HEK293 (cell line): ENCODE results near the gene XKR8.
"Not testable (repeated sequence)": the region's sequence is repeated elsewhere in the genome, so short reads cannot be mapped to it uniquely, and the experiment has no call there.

Source experiments
- CTCF ChIP-seq: fragments of 450-650 bp; formaldehyde crosslinking; IDR thresholded peaks from 2 replicates; pipeline ENCODE4 v1.5.1; 2016; ENCODE audit warnings: missing biosample characterization, missing genetic modification characterization
- MZF1 ChIP-seq: fragments of 450-650 bp; formaldehyde crosslinking; IDR thresholded peaks from 2 replicates; pipeline ENCODE4 v1.5.1; 2017; ENCODE audit warnings: missing biosample characterization, missing genetic modification characterization, borderline replicate concordance
- PATZ1 ChIP-seq: fragments of 450-650 bp; formaldehyde crosslinking; IDR thresholded peaks from 2 replicates; pipeline ENCODE4 v1.5.1; 2016; ENCODE audit warnings: missing biosample characterization, missing genetic modification characterization
- SP3 ChIP-seq: fragments of 450-650 bp; formaldehyde crosslinking; IDR thresholded peaks from 2 replicates; pipeline ENCODE4 v1.5.1; 2016; ENCODE audit warnings: missing biosample characterization, missing genetic modification characterization
- YY1 ChIP-seq: fragments of 450-650 bp; formaldehyde crosslinking; IDR thresholded peaks from 2 replicates; pipeline ENCODE4 v1.5.1; 2018; ENCODE audit warnings: missing biosample characterization, missing genetic modification characterization
- ZBTB20 ChIP-seq: fragments of 450-650 bp; formaldehyde crosslinking; IDR thresholded peaks from 2 replicates; pipeline ENCODE4 v1.5.1; 2016; ENCODE audit warnings: missing biosample characterization, missing genetic modification characterization
- ZNF174 ChIP-seq: fragments of 450-650 bp; formaldehyde crosslinking; IDR thresholded peaks from 2 replicates; pipeline ENCODE4 v1.5.0; 2017; ENCODE audit warnings: missing biosample characterization, mild to moderate bottlenecking, missing genetic modification characterization
- ZNF18 ChIP-seq: fragments of 450-650 bp; formaldehyde crosslinking; IDR thresholded peaks from 2 replicates; pipeline ENCODE4 v1.5.1; 2016; ENCODE audit warnings: missing biosample characterization, missing genetic modification characterization
- ZNF292 ChIP-seq: fragments of 450-650 bp; formaldehyde crosslinking; IDR thresholded peaks from 2 replicates; pipeline ENCODE4 v1.5.1; 2016; ENCODE audit warnings: low read depth, missing biosample characterization, missing genetic modification characterization, borderline replicate concordance
- ZNF398 ChIP-seq: fragments of 450-650 bp; formaldehyde crosslinking; IDR thresholded peaks from 2 replicates; pipeline ENCODE4 v1.5.1; 2017; ENCODE audit warnings: missing biosample characterization, missing genetic modification characterization
- ZNF514 ChIP-seq: fragments of 450-650 bp; formaldehyde crosslinking; IDR thresholded peaks from 2 replicates; pipeline ENCODE4 v1.5.1; 2016; ENCODE audit warnings: missing biosample characterization, missing genetic modification characterization
- ZNF571 ChIP-seq: fragments of 450-650 bp; formaldehyde crosslinking; IDR thresholded peaks from 2 replicates; pipeline ENCODE4 v1.5.0; 2017; ENCODE audit warnings: missing biosample characterization, missing genetic modification characterization
- ZNF639 ChIP-seq: fragments of 450-650 bp; formaldehyde crosslinking; IDR thresholded peaks from 2 replicates; pipeline ENCODE4 v1.5.1; 2016; ENCODE audit warnings: missing biosample characterization, missing genetic modification characterization
- ZNF76 ChIP-seq: fragments of 450-650 bp; formaldehyde crosslinking; IDR thresholded peaks from 2 replicates; pipeline ENCODE4; 2016; ENCODE audit warnings: low read depth, missing biosample characterization, missing genetic modification characterization, borderline replicate concordance

- not testable (repeated sequence) for TF ChIP-seq SP3 (tag by site-specific recombination); PATZ1 (tag by site-specific recombination); ZNF398 (tag by site-specific recombination); ZNF18 (tag by site-specific recombination); ZNF571 (tag by site-specific recombination); CTCF (tag by site-specific recombination); MZF1 (tag by site-specific recombination); ZNF76 (tag by site-specific recombination); ZBTB20 (tag by site-specific recombination); ZNF639 (tag by site-specific recombination); ZNF174; ZNF514 (tag by site-specific recombination); YY1; ZNF292 (tag by site-specific recombination)
Measured at GRCh38 chr1:28003117-28003516, 43.3 kb downstream of the XKR8 start.
